D721Med (cell line): ENCODE results near the gene TUBB1.

Experiments used
- DNase-seq: peaks from one replicate; pipeline ENCODE4 v3.0.0; 2011; ENCODE audit warnings: low spot score; ENCODE audit not compliant: insufficient read length
- FAIRE-seq: peaks from 2 replicates; lab custom pipeline; 2011; peaks lifted over from hg19 to GRCh38; lab: Jason Lieb, UNC
- TF ChIP-seq, protein P1 (sequence below): IDR thresholded peaks from 2 replicates; pipeline ENCODE4 v1.5.1; 2012; ENCODE audit warnings: mild to moderate bottlenecking, control low read depth; ENCODE audit not compliant: insufficient read depth; ENCODE audit errors: missing control alignments

The TUBB1 gene

DNA sequence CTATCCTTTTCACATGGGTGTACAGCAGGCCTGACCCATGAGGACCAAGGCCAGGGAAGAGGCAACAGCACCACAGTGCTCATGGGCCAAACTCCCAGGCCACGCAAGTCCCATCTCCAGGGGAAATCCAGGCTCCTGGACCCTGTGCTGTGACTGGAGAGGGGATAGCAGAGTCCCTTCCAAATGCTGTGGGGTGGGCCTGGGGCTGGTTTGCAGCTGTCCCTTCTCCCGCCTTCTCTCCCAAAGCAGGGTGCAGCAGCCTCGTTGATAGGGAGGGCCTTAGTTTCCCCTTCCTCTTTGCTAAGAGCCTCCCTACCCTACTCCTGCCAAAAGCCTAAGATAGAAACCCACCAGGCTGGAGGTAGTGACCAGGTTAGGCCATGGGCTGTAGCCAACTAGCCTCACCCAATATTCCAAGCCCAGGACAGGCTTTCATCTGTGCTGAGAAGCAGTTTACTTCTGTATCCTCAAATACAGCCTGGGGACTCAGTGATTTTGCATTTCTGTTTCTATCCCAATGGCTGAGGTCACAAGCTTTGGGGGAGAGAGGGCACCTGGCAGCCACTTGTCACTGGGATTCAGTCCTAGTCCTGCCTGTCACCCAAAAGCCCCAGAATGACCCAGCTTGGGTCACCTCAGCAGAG, 13.6 kb upstream of the TUBB1 start:
- TF ChIP-seq, protein P1, sequence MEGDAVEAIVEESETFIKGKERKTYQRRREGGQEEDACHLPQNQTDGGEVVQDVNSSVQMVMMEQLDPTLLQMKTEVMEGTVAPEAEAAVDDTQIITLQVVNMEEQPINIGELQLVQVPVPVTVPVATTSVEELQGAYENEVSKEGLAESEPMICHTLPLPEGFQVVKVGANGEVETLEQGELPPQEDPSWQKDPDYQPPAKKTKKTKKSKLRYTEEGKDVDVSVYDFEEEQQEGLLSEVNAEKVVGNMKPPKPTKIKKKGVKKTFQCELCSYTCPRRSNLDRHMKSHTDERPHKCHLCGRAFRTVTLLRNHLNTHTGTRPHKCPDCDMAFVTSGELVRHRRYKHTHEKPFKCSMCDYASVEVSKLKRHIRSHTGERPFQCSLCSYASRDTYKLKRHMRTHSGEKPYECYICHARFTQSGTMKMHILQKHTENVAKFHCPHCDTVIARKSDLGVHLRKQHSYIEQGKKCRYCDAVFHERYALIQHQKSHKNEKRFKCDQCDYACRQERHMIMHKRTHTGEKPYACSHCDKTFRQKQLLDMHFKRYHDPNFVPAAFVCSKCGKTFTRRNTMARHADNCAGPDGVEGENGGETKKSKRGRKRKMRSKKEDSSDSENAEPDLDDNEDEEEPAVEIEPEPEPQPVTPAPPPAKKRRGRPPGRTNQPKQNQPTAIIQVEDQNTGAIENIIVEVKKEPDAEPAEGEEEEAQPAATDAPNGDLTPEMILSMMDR: no peak
- DNase-seq: no peak
- no peak for FAIRE-seq

DNA sequence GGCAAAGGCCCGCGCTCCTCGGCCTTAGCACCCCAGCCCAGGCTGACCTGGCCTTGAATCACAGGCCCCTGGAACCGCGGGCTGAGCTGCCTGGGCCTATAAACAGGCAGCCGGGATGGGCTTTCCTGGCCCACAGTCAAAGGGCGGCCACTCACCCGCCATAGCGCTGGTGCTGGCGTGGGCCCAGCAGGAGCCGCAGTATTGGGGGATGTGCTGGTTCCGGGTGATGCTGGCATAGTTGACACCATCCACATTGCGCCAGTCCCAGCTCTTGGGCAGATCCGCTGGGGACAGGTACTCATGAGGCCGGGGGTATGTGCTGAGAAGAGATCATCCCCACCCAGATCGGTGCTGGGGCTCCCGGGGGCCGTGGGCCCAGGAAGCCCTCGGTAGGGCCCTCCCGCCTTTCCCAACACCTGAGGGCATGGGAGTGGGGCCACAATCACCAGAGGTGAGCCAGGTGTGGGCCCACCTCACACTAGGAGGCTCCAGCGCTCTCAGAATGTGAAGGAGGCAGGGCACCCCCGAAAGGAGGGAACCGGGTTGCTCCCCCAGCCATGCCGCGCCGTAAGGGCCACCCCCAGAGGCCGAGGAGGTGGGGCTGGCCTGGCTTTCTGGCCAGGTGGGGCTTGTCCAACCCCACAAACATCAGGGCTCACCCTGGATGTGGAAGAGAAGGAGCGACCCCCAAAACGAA, 12.9 kb upstream of the TUBB1 start:
- TF ChIP-seq, protein P1: no peak
- no peak for FAIRE-seq
- DNase-seq: no peak

DNA sequence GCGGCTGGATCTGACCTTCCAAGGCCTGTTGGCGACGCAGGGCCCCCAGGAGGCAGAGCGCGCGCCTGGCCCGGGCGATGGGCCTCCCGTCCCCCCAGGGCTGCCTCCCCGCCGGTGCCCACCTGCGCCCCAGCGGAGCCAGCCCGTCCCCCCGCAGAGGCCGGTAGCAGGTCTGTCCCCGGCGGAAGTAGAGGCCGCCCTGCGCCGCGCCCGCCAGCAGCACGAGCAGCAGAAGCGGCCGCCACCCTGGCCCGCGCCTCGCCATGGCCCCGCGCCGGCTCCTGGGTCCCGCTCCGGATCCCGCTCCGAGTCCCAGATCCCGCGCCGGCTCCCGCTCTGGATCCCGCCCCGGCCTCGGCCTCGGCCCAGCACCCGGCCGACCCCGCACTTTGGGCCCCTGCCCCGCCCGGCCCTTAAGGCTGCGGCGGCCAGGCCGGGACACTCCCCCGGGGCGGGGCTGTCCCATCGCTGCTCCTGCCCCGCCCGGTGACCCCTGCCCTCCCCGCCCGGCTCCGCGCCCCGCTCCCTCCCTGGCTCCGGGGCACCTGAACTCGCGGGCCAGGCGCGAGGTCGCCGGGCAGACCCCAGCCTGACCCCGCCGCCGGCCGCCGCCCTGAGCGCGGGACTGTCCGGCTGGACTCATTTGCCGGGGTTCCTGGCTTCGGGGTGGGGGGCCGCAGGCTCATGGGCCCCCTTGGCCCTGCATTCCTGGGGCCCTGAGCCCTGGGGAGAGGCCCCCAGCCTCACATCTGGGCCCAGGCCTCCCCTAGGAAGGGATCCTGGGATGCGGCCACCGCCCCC, 12.2 kb upstream of the TUBB1 start, which contains the start of gene CTSZ:
Gene CTSZ (minus strand): TSS at position 391 of the 801 bp plus-strand sequence. CDS start 126 bp downstream, at position 265.
- FAIRE-seq (no peak), DNase-seq (no peak)
- TF ChIP-seq, protein P1: no peak

DNA sequence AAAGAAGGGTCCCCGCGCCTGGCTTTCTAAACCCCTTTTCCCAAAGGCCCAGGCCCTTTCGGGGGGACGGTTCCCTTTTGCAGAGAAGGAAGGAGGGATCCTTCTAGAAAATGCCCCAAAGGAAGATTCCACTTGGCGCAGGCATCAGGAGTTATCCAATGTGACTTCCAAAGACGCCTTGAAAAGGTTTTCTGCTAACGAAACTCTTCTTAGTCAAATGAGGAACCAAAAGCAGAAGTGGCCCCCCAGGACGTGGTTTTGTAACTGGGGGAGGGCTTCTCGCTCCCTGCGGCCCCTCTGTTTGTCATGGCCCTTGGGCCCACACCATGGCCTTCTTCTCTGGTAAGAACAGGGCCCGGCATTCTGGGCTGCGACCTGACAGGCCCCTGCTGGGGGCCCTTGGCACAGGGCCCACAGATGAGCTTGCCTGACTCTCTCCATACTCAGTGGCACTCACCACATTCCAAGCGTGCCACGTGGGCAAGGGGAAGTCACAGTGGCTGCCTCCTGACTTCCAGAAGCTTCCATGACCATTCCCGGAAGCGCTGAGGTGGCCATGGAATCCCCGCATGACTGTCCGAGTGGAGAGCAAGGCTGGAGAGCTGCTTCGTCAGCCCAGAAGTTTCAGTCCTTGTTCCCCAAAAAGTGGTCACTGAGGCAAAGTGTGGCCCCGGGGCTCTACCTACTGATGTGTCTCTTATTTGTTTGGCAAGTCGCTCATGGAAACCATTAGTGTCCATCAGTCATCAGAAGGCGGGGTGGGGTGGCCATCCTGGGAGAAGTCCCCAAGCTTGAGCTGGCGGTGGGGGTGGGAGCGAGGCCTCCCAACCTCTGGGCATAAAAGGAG, 11.3 kb upstream of the TUBB1 start:
- FAIRE-seq (no peak), DNase-seq (no peak)
- TF ChIP-seq, protein P1: no peak

DNA sequence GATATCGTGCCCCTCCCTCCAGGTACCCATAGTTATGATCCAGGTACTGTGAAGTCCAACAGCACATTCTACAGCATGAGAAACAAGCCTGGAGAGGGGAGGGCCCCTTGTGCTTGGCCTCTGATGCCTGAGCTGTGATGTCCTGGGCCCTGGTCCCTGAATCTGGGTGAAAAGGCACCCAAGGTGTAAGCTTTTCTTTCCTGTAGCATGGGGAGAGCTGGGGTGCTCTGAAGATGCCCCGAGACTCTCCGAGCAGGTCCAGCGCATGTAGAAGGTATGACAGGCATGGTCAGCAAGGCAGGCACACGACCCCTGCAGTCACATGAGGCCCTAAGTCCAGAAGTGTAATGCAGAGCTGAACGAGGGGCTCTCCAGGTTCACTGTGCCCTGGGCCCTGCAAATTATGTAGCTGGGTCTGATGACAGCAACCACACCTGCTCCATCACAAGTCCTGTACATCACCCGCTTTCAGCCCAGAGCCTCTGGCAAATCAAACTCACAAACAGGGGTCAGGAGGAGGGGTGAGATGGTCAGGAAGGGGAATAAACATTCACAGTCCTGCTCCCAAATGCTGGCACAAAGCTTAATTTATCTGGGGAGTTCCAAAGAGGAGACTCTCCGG, 10.4 kb upstream of the TUBB1 start:
- FAIRE-seq (no peak), DNase-seq (no peak)
- TF ChIP-seq, protein P1: no peak

DNA sequence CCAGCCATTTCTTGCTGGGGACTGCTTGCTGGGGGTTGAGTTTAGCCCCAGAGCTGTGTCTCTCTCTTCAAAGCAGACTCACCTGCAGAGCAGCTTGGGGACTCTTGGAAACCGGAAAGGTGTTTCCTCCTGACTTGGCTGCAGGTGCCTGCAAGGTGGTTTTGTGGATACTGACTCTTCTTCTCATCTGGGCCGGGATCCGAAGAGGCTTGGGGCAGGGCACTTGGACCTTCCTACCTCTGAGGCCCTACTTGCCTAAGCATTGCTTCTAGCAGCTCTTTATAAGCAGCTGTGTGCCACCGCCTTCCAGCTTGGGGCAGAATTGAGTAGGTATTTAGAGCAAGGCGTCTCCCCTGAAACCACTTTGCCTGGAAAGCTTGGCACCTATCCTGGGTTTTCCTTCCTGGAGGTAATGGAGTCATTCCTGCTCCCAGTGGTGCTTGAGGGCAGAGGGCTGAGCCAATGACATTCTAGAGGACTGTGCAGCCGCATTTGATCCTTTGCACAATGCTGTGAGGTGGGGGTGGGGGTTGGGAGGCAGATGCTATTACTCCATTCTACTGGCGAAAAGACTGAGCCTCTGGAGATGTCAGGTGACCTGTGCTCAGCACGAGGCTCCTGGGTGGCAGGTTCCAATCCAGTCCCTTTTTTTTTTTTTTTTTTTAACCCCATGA, 8.8 kb upstream of the TUBB1 start:
- TF ChIP-seq, protein P1: no peak
- FAIRE-seq: no peak
- DNase-seq: no peak
